ENCODE data around the gene CCN5.

The CCN5 gene

DNA sequence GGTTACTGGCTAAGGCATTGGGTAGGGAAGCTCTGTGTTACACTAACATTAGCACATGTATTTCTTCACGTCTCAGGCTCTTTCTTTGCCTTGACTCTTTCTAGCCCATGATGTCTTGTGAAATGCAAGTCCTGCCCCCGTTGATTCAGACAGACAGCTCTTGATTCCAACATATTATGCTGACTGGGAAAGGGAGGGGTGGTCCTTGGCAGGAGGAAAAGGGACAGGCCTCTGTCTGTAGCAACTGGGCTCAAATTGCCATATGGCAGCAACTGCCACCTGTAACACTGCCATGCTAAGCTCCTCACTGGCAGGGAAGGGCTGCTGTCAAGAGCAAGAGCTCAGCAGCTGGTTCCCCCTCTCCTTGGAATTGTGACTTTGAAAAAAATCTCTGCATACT is 24.8 kb downstream of the CCN5 start:
- DNase-seq = no peak

GRCh38 chr20:44742304-44743079 is 27.3 kb downstream of the CCN5 start:
- no peak for DNase-seq

GRCh38 chr20:44743080-44743701 is 28.0 kb downstream of the CCN5 start:
- DNase-seq = no peak

DNA sequence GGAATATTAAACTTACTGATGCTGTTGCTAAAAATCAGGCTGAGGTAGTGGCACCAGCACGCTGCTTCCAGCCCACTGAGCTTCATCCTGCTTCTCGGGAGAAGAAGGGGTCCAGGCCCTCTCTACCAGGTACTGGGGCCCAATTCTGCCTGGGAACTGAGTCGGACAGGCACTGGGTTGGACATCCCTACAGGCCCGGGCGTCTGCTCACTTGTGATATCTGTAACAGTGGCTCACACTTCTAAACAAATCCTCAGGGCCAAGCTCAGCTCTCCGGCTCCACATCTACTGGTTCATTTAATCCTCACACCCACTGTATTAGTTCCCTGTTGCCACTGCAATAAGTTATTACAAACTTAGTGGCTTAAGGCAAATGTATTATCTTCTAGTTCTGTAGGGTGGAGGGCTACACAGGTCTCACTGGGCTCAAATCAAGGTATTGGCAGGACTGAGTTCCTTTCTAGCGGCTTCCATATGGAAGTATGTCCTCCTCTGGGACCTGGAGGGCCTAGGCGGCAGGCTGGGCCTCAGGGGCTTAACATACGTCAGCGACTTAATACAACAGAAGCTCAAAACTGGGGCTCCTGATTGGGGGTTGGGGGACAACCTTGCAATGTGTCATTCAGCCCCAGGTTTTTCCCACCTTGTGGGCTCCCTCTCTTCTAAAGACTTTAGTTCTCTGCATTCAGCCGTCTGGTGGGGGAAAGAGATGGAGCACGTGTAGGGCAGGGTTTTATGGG is 28.9 kb downstream of the CCN5 start:
- no peak for DNase-seq

DNA sequence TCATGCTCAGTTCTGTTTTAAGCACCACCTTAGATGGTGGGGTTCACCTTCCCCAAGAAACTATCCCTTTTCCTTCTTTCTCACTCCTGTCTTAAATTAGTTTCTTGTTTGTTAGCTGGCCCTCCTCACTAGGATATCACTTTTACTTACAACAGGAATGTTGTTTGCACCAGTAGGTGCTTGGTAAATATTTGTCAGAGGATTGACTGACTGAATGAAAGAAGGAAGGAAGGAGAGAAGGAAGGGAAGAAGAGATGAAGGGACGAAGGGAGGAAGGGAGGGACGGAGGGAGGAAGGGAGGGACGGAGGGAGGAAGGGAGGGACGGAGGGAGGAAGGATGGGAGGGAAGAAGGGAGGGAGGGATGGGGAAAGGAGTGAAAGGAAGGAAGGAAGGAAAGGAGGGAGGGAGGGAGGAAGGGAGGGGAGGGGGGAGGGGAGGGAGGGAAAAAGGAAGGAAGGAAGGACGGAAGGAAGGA is 30.0 kb downstream of the CCN5 start:
- DNase-seq = no peak

- DNase-seq = no peak
Observed at GRCh38 chr20:44745598-44746366, 30.6 kb downstream of the CCN5 start, which contains the start of gene KCNK15. KCNK15 (plus strand) TSS chr20:44745865; CDS start chr20:44745911, 46 bp downstream.

DNA sequence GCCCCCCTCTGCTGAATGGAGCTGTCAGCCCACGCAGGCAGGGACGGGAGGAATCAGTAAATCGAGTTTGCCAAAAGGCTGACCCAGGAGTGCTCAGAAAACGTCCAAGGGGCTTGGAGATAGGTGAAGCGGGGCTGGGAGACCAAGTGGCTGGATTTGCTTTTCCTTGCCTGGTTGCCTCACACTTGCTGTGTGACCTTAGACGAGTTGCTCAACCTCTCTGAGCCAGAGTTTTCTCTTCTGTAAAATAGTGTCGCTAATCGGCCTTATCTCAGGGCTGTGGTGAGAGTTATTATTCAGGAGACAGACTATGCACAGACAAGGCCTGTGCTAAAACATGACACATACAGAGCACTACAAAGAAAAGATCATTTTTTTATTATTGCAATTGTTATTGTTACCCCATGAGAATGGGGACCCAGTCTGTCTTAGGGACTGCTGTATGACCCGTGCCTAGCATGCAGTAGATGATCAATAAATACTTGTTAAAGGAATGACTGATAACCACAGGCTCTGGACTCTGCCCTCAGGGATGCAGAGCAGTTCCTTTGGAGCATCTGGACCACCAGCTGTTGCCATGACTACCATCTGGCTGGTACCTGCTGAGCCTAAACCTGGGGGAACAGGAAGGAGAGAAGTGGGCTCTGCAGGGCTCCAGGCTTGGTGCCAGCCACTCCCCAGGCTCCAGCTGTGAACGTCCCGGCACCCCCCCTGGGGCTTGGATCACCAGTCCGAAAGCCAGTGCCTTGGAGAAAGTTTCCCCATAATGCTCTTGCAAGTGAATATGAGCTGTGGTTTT is 31.4 kb downstream of the CCN5 start:
- DNase-seq = peak; percentile 86

DNA sequence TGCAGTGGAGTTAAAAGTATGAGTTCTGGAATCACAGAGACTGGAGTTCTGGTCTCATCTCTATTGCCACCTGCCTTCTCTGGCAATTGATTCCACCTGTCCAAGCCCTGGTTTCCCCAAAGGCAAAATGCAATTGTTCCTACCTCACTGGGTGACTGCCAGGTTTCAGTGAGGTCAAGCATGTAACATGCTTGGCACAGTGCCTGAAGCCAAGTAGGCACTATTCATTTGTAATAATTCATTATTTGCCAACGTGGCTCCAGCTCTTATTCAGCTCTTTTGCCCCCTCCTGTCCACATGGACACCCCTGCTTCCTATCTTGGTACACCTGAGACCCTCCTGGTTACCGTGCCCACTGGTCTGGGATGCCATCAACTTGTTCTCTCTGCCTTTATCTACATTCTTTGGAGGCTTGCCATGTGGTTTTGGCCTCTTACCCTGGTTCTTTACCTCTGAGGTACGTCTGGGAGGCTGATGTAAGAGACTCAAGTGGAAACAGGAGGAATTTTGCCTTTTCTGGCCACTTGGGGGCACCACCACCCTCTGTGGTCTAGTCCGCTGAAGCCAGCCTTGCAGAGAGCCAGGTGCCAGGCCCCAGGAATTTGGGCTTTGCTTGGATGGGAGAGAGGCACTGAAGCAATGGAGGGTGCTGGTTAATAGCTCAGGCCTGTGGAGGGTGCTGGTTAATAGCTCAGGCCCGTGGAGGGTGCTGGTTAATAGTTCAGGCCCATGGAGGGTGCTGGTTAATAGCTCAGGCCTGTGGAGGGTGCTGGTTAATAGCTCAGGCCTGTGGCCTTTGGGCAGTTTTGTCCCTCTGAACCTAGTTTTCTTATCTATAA is 32.2 kb downstream of the CCN5 start:
- peak; percentile 86 for DNase-seq

DNA sequence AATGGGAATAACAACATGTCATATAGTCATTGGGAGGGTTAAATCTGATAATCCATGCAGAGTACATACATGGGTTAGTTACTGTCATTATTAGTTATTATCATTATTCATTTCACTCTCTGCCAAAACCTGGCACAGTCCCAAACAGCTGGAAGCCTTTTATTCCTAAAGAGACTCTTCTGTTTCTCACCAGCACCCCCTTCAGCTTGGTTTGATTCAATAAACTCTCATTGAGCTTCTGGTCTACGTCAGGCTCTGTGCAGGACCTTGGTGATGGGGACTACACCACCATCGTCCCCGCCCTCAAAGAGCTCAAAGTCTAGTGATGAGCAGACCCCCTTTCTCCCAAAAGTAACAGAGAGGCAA is 32.8 kb downstream of the CCN5 start:
- DNase-seq = no peak

DNA sequence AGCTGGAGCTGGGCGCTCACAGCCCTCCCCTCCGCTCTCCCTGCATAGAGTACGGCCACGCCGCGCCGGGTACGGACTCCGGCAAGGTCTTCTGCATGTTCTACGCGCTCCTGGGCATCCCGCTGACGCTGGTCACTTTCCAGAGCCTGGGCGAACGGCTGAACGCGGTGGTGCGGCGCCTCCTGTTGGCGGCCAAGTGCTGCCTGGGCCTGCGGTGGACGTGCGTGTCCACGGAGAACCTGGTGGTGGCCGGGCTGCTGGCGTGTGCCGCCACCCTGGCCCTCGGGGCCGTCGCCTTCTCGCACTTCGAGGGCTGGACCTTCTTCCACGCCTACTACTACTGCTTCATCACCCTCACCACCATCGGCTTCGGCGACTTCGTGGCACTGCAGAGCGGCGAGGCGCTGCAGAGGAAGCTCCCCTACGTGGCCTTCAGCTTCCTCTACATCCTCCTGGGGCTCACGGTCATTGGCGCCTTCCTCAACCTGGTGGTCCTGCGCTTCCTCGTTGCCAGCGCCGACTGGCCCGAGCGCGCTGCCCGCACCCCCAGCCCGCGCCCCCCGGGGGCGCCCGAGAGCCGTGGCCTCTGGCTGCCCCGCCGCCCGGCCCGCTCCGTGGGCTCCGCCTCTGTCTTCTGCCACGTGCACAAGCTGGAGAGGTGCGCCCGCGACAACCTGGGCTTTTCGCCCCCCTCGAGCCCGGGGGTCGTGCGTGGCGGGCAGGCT is 35.1 kb downstream of the CCN5 start:
- DNase-seq = no peak

DNA sequence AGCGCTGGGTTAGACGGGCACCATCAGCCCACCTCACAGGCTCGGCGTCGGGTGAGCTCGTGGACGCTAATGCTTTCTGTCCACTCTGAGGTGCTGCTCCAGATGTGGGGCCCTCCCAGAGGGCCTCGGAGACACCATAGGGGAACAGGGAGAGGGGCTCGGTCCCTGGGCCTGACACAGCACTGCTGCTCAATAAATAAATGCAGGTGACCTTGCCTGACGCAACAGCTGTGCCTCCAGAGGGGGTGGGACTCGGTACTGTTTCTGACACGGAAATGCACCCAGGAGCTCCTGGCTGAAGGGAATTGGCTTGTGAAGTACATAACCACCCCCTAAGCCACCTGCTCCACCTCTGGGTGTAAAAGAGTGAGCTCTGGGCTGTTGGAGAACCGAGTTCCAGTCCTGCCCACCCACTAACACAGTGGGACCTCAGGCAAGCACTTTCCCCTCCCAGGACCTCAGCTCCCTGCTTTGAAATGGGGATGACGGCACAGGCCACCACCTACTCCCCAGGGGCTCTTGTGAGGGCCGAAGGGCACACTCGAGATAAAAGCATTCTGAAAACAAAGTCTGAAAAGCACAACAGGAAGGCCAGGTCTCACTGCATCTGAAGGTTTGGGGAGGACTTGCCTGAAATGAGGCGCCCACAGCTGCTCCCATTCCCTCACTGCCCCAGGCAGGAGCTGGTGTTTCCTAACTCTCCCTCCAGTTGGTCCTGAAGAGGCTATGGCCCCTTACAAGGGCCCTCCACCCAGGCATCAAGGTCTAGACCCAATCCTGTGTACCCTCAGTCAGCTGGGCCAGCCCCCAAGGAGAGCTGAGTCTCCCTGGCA is 37.1 kb downstream of the CCN5 start:
- DNase-seq = no peak

DNA sequence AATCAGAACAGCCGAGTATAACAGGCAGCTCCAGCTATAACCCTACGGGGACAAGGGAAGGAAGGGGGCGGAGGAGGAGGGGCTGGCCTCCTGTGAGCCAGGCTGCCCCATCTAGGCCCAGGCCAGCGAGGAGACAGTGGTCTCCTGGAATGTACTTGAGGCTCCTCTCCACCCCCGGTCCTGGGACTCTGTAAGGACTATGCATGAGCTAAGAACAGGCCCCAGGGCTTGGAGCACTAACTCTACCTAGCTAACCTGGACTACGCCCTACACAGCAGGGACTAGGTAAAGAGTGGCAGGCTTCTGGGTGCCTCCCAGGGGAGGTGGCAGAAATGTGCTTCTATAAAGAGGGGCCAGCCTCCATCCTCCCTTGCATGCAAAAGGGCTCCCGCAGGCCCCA is 39.4 kb downstream of the CCN5 start:
- DNase-seq = no peak

GRCh38 chr20:44756011-44756688 is 41.0 kb downstream of the CCN5 start:
- no peak for DNase-seq

DNA sequence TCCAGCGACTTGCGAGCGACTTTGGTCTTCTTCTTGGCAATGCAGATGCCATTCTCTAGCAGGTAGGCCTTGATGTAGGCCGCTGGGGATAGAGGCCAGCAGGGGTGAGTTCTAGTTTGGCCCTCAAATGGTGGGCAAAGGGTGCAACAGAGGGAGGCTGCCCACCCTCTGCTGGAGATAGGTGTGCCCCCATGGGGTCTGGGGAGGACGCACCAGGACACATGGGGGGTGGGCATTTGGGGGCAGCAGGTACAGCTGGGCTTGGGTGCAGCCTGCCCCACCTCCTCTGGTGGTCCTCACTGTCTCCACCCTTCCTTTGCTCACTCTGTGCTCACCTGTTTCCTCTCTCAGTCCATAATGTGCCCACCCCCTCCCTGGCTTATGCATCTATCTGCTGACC is 41.8 kb downstream of the CCN5 start:
- DNase-seq = no peak

DNA sequence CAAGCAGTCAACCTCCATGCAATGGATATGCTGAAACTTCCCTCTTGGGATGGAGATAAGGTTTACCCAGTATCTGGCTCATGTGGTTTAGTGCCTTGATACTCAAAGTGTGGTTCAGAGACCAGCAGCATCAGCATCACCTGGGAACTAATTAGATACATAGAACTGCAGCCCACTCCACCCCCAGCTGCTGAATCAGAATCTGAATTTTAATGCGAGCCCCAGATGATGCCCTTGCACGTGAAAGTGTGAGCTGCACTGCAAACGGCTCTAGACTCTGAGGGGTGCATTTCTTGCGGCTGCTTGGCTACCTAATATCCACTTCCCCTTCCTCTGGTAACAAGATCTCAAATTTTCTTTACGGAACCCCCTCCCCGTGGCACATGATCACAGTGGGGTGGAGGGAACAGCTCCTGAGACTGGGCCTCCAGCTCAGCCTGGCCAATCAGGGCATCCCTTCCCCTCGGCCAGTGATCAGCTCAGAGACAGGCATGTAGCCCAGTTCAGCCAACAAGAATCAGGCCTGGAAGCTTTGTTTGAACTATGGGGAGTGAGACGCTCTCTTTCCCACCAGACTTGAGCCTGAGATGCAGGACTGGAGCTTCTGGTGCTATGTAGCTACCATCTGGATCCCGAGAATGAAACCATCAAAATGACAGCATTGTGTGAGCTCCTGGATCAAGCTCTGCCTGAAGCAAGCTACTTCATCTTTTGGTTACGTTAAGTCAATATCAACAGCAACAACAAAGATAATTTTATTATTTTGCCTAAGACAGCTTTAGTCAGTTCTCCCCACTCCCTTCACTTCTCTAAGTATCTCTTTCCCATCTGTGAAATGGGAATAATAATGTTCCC is 43.3 kb downstream of the CCN5 start:
- no peak for DNase-seq

GRCh38 chr20:44759595-44759994 is 44.4 kb downstream of the CCN5 start:
- no peak for DNase-seq

DNA sequence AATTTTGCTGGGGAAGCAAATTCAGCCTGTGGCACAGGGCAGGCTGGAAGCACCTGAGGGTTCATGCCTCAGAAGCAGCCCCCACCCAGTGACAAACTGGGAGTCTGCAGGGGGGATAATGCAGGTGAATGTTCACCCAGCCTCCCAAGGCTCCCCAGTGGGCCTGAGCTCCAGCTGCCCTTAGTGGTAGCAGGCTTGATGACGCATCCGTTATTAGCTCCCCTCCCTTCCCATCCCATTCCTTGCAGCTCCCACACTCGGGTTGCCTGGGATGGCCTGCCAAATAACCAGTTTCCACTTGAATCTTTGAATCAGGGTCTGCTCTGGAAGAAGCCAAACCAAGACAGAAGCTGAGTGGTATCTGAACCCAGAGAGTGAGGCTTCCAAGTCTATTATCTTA is 46.3 kb downstream of the CCN5 start:
- DNase-seq = no peak
